H9 (cell line): ENCODE data around the gene CLCN2. TPM values are rescaled to one million over a fixed set of nuclear protein-coding genes. Genes with fewer than 3 reads are reported as not detected.

Source experiments
- DNase-seq: peaks from one replicate; pipeline ENCODE4 v3.0.0-alpha.2; 2017
- H2AFZ ChIP-seq: one replicate; pipeline ENCODE4 v1.6.1; 2013; ENCODE audit warnings: mild to moderate bottlenecking, low read length, control low read depth, moderate library complexity
- H2AK5ac ChIP-seq: 2 replicates; pipeline ENCODE4 v1.6.1; 2013; ENCODE audit warnings: low read length, control low read depth, mixed read lengths; ENCODE audit not compliant: insufficient read length
- H2BK120ac ChIP-seq: one replicate; pipeline ENCODE4 v1.6.1; 2013; ENCODE audit warnings: low read depth, mild to moderate bottlenecking, low read length, control low read depth, inconsistent platforms; ENCODE audit not compliant: poor library complexity, severe bottlenecking
- H2BK12ac ChIP-seq: 2 replicates; pipeline ENCODE4 v1.6.1; 2013; ENCODE audit warnings: low read length, control low read depth, mixed read lengths, low read depth; ENCODE audit not compliant: insufficient read length
- H2BK15ac ChIP-seq: 2 replicates; pipeline ENCODE4 v1.6.1; 2013; ENCODE audit warnings: low read depth, low read length, control low read depth
- H2BK20ac ChIP-seq: one replicate; pipeline ENCODE4 v1.6.1; 2013; ENCODE audit warnings: low read depth, mild to moderate bottlenecking, low read length, control low read depth, inconsistent platforms; ENCODE audit not compliant: poor library complexity, severe bottlenecking
- H2BK5ac ChIP-seq: 2 replicates; pipeline ENCODE4 v1.6.1; 2013; ENCODE audit warnings: low read length, control low read depth, mixed read lengths; ENCODE audit not compliant: insufficient read length
- H3K14ac ChIP-seq: 2 replicates; pipeline ENCODE4 v1.6.1; 2013; ENCODE audit warnings: low read length, control low read depth; ENCODE audit not compliant: insufficient read depth
- H3K18ac ChIP-seq: 2 replicates; pipeline ENCODE4 v1.6.1; 2013; ENCODE audit warnings: low read depth, mild to moderate bottlenecking, mixed read lengths, low read length, control low read depth; ENCODE audit not compliant: insufficient read length
- H3K23ac ChIP-seq: 2 replicates; pipeline ENCODE4 v1.6.1; 2013; ENCODE audit warnings: low read length, control low read depth, mixed read lengths, low read depth; ENCODE audit not compliant: insufficient read length
- H3K23me2 ChIP-seq: 2 replicates; pipeline ENCODE4 v1.6.1; 2013; ENCODE audit warnings: low read depth, mild to moderate bottlenecking, mixed read lengths, low read length, control low read depth; ENCODE audit not compliant: insufficient read length, poor library complexity, severe bottlenecking
- H3K27ac ChIP-seq: 2 replicates; pipeline ENCODE4 v1.5.1; 2013; ENCODE audit warnings: low read length, control low read depth, mixed read lengths, low read depth; ENCODE audit not compliant: insufficient read length
- H3K27me3 ChIP-seq: 2 replicates; pipeline ENCODE4 v1.6.1; 2013; ENCODE audit warnings: low read length, control low read depth, inconsistent platforms; ENCODE audit not compliant: insufficient read depth
- H3K4ac ChIP-seq: 2 replicates; pipeline ENCODE4 v1.6.1; 2013; ENCODE audit warnings: low read depth, mild to moderate bottlenecking, control low read depth, inconsistent platforms, low read length, moderate library complexity
- H3K4me1 ChIP-seq: 2 replicates; pipeline ENCODE4 v1.6.1; 2013; ENCODE audit warnings: low read length, control low read depth, inconsistent platforms; ENCODE audit not compliant: insufficient read depth
- H3K4me2 ChIP-seq: 2 replicates; pipeline ENCODE4 v1.6.1; 2013; ENCODE audit warnings: low read length, control low read depth, mixed read lengths; ENCODE audit not compliant: insufficient read length, insufficient read depth
- H3K56ac ChIP-seq: 2 replicates; pipeline ENCODE4 v1.6.1; 2013; ENCODE audit warnings: low read depth, mild to moderate bottlenecking, mixed read lengths, low read length, control low read depth; ENCODE audit not compliant: insufficient read length
- H3K79me1 ChIP-seq: 2 replicates; pipeline ENCODE4 v1.6.1; 2013; ENCODE audit warnings: low read depth, mild to moderate bottlenecking, moderate library complexity, low read length, control low read depth, inconsistent platforms; ENCODE audit not compliant: insufficient read depth, poor library complexity, severe bottlenecking
- H3K79me2 ChIP-seq: 2 replicates; pipeline ENCODE4 v1.6.1; 2013; ENCODE audit warnings: low read length, control low read depth, inconsistent platforms; ENCODE audit not compliant: insufficient read depth
- H3K9ac ChIP-seq: 2 replicates; pipeline ENCODE4 v1.6.1; 2013; ENCODE audit warnings: low read length, control low read depth, mixed read lengths; ENCODE audit not compliant: insufficient read length; ENCODE audit errors: extremely low read depth
- H3K9me3 ChIP-seq: one replicate; pipeline ENCODE4 v1.6.1; 2013; ENCODE audit warnings: low read depth, low read length, inconsistent platforms; ENCODE audit not compliant: control insufficient read depth
- H3T11ph ChIP-seq: one replicate; pipeline ENCODE4 v1.6.1; 2013; ENCODE audit warnings: mild to moderate bottlenecking, low read length, control low read depth, inconsistent platforms
- H4K20me1 ChIP-seq: one replicate; pipeline ENCODE4 v1.6.1; 2013; ENCODE audit not compliant: control insufficient read depth, insufficient read length, insufficient read depth
- H4K5ac ChIP-seq: 2 replicates; pipeline ENCODE4 v1.6.1; 2013; ENCODE audit warnings: low read depth, mild to moderate bottlenecking, mixed read lengths, low read length, control low read depth; ENCODE audit not compliant: insufficient read length
- H4K8ac ChIP-seq: replicated peaks from 2 replicates; pipeline ENCODE4 v1.6.1; 2013; ENCODE audit warnings: low read length, control low read depth, mixed read lengths, low read depth; ENCODE audit not compliant: insufficient read length
- H4K91ac ChIP-seq: 2 replicates; pipeline ENCODE4 v1.6.1; 2013; ENCODE audit warnings: low read depth, mild to moderate bottlenecking, moderate library complexity, mixed read lengths, low read length, control low read depth; ENCODE audit not compliant: insufficient read length
- H3K27ac Mint-ChIP-seq, 3 experiments: 2 replicates in 2 of 3; 3 replicates in 1 of 3; pipeline ENCODE4 v1.8.0; 2020 to 2021; ENCODE audit warnings: mixed read lengths in 3 of 3, mild to moderate bottlenecking in 1 of 3, moderate library complexity in 1 of 3
- H3K27me3 Mint-ChIP-seq: 2 replicates; pipeline ENCODE4 v1.8.0; 2021; ENCODE audit warnings: low read depth, mild to moderate bottlenecking, moderate library complexity, mixed read lengths
- H3K36me3 Mint-ChIP-seq, 3 experiments: 2 replicates in 2 of 3; 3 replicates in 1 of 3; pipeline ENCODE4 v1.8.0; 2020 to 2021; ENCODE audit warnings: low read depth in 3 of 3, mixed read lengths in 3 of 3; ENCODE audit not compliant: insufficient read depth in 1 of 3
- H3K4me1 Mint-ChIP-seq, 2 experiments: 2 replicates each; pipeline ENCODE4 v1.8.0; 2020; ENCODE audit warnings: mixed read lengths in 2 of 2
- H3K4me3 Mint-ChIP-seq, 2 experiments: 2 replicates in 1 of 2; 3 replicates in 1 of 2; pipeline ENCODE4 v1.8.0; 2020 to 2021; ENCODE audit warnings: mild to moderate bottlenecking in 2 of 2, mixed read lengths in 2 of 2, moderate library complexity in 1 of 2
- H3K9me3 Mint-ChIP-seq, 2 experiments: 2 replicates in 1 of 2; 3 replicates in 1 of 2; pipeline ENCODE4 v1.8.0; 2020; ENCODE audit warnings: mild to moderate bottlenecking in 2 of 2, mixed read lengths in 2 of 2, moderate library complexity in 1 of 2
- WGBS: extraction: QIAGEN DNeasy Blood & Tissue Kit; methylation state at CpG from one replicate; pipeline ENCODE4 v1.1.7; 2013; ENCODE audit warnings: missing lambda C conversion rate, low lambda C conversion rate, mixed read lengths; ENCODE audit not compliant: insufficient read length; ENCODE audit errors: extremely low coverage; 5-methylcytosine and 5-hydroxymethylcytosine counted together
- total RNA-seq: library from RNA; stranded (reverse); gene quantifications from 2 replicates; pipeline ENCODE4 v1.2.1, GENCODE V29; 2021
- TF ChIP-seq, protein P1 (sequence below): fragments of 200-600 bp; sonication (generic); conservative IDR thresholded peaks from 3 replicates; pipeline ENCODE4 v1.8.0; 2021; ENCODE audit warnings: antibody characterized with exemption, mild to moderate bottlenecking

The CLCN2 gene
- total RNA-seq, 1 experiment from 2014 or later = 17.2 TPM

DNA sequence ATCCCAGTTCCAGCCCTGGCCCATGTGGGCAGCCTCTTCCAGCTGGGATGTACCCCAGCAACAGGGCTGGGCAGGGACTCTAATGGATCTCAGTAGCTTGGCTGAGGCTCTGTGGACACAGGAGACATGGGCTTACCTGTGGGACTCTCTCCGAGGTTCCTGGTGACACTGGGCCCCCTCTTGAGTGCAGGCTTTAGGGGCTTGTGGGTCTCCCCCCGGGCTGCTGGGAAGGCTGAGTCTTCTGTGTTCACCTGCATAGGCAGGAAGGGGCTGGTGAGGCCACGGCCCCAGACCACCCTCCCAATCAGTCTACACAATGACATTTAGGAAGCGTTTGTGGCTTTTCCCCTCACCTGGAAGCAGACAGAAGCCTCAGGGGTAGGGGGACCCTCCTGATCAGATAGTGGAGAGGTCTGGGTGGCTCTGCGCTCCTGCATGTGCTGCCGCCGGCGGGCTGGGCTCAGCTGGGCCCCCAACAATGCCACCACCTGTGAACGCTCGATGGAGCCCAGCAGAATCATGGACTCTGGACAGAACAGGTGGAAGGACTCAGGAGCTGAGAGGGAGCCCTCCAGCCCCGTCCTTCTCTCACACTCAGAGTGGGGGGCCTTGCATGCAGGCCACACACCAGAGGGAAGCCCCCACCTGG, 8.4 kb downstream of the CLCN2 start:
- Mint-ChIP-seq H3K4me3 (no peak overlapping the region; a peak in 1 of 5 replicates), H3K27me3 (no peaks in the 10 kb centered on the region; the same call in 1 of the 2 replicates), H3K4me1 (peaks cover 7 to 16% of the 10 kb centered on the region in 2 experiments), H3K36me3 (peaks cover 18 to 52% (median 47%) of the 10 kb centered on the region in 3 experiments; a peak in 6 of 7 replicates), H3K27ac (no peak overlapping the region), H3K9me3 (no peaks in the 10 kb centered on the region; a peak in 1 of 5 replicates)
- no peak overlapping the region for H3K14ac ChIP-seq
- no peak overlapping the region for H3K4me2 ChIP-seq
- no peaks in the 10 kb centered on the region for H3K79me1 ChIP-seq
- no peak overlapping the region for H2BK120ac ChIP-seq
- no peak overlapping the region for H3K23ac ChIP-seq
- H2BK5ac ChIP-seq = no peak overlapping the region
- H4K8ac ChIP-seq = no peak overlapping the region
- H3K18ac ChIP-seq = no peak overlapping the region
- H4K91ac ChIP-seq = no peak overlapping the region
- H3T11ph ChIP-seq = no peak overlapping the region
- no peak overlapping the region for H2BK12ac ChIP-seq
- no peaks in the 10 kb centered on the region for H3K4me1 ChIP-seq
- H3K9me3 ChIP-seq = no peaks in the 10 kb centered on the region
- H2AK5ac ChIP-seq = no peak overlapping the region
- H2BK20ac ChIP-seq = no peak overlapping the region
- H2BK15ac ChIP-seq = no peak overlapping the region
- H4K5ac ChIP-seq = no peak overlapping the region
- no peaks in the 10 kb centered on the region for H3K23me2 ChIP-seq
- TF ChIP-seq, protein P1, sequence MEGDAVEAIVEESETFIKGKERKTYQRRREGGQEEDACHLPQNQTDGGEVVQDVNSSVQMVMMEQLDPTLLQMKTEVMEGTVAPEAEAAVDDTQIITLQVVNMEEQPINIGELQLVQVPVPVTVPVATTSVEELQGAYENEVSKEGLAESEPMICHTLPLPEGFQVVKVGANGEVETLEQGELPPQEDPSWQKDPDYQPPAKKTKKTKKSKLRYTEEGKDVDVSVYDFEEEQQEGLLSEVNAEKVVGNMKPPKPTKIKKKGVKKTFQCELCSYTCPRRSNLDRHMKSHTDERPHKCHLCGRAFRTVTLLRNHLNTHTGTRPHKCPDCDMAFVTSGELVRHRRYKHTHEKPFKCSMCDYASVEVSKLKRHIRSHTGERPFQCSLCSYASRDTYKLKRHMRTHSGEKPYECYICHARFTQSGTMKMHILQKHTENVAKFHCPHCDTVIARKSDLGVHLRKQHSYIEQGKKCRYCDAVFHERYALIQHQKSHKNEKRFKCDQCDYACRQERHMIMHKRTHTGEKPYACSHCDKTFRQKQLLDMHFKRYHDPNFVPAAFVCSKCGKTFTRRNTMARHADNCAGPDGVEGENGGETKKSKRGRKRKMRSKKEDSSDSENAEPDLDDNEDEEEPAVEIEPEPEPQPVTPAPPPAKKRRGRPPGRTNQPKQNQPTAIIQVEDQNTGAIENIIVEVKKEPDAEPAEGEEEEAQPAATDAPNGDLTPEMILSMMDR = no peak
- H3K27ac ChIP-seq = no peak overlapping the region
- no peaks in the 10 kb centered on the region for H4K20me1 ChIP-seq
- no peaks in the 10 kb centered on the region for H3K79me2 ChIP-seq
- no peaks in the 10 kb centered on the region for H3K27me3 ChIP-seq
- H3K9ac ChIP-seq = no peak overlapping the region
- no peak overlapping the region for H2AFZ ChIP-seq
- H3K56ac ChIP-seq = no peak overlapping the region
- WGBS = no CpG with 5 or more reads among the region's 11 CpGs
- no peak overlapping the region for H3K4ac ChIP-seq
- no peak for DNase-seq
